HG02938 (cell line): ENCODE measurements around the gene ZDHHC22.

ENCODE experiments used
- ATAC-seq: cut with Tn5 transposase; IDR thresholded peaks from one replicate; pipeline ENCODE4 v1.9.1; 2021; ENCODE audit warnings: mild to moderate bottlenecking, moderate library complexity; ENCODE audit not compliant: unreplicated experiment

Gene ZDHHC22

GRCh38 chr14:77085538-77085937 lies 56.1 kb downstream of the ZDHHC22 start:
- no peak for ATAC-seq

- ATAC-seq, result no peak
Observed at GRCh38 chr14:77084985-77085384, 56.6 kb downstream of the ZDHHC22 start.

GRCh38 chr14:77083082-77083481 lies 58.5 kb downstream of the ZDHHC22 start:
- no peak for ATAC-seq

GRCh38 chr14:77082356-77082755 lies 59.2 kb downstream of the ZDHHC22 start:
- ATAC-seq, result no peak
